GM18520 (cell line): ENCODE results near the gene ZNF70.

Experiments used
- ATAC-seq: cut with Tn5 transposase; IDR thresholded peaks from one replicate; pipeline ENCODE4 v1.9.1; 2021; ENCODE audit not compliant: unreplicated experiment

ZNF70 gene

GRCh38 chr22:23779731-23780130 is 28.8 kb upstream of the ZNF70 start:
- ATAC-seq, result no peak

DNA sequence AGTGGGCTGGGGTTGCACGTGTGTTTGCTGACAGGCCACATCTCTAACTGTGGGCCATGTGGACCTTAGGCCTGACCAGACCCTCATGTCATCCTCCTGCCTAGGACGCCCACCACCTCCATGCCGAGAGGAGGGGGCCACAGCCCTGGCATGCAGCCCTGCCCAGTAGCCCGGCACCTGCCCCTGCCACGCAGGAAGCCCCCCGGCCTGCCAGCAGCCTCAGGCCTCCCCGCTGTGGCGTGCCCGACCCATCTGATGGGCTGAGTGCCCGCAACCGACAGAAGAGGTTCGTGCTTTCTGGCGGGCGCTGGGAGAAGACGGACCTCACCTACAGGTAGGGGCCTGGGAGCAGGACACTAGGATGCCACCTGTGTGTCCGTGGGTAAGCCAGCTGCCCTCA is 28.2 kb upstream of the ZNF70 start:
- ATAC-seq, result no peak

GRCh38 chr22:23778577-23778900 is 27.6 kb upstream of the ZNF70 start:
- no peak for ATAC-seq

DNA sequence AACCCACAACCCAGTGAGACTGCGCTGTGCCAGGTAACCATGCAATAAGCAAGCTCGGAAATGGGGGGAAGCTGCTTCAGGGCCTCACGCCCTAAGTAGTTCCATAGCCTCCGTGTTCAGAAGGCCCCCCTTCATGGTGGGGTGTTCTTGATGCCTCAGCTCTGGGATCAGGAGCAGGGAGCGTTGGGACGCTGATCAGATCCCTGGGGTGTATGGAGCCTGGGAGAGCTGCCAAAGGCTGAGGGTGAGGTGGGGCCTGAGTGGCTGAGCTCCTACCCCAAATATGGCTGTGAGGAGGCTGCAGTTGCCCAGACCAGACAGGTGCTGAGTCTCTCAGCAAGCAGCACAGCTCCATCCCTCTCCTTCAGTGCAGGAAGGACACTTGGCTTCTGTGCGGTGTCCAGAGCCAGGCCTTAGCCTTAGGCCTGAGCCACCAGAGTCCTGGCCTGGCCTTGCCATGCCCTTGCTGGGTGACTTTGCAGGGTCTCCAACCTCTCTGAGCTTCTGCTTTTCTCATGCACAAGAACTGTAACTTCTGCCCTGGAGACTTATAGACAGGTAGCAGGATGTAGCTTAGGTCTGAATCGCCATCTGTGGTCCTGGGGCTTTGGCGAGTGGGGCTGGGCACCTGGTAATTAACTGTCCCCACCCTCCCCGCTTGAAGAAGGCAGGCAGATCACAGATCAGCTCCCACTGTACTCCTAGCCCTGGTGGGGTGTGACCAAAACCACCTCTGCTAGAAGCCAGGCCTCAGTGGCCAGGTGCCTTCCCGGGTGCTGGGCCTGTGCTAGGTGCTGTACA is 27.1 kb upstream of the ZNF70 start:
- ATAC-seq, result no peak

- no peak for ATAC-seq
Observed at GRCh38 chr22:23775779-23776375, 25.0 kb upstream of the ZNF70 start.

GRCh38 chr22:23774922-23775436 is 24.1 kb upstream of the ZNF70 start:
- no peak for ATAC-seq

GRCh38 chr22:23774114-23774921 is 23.4 kb upstream of the ZNF70 start:
- ATAC-seq, result no peak

GRCh38 chr22:23773483-23774113 is 22.7 kb upstream of the ZNF70 start:
- ATAC-seq, result no peak

DNA sequence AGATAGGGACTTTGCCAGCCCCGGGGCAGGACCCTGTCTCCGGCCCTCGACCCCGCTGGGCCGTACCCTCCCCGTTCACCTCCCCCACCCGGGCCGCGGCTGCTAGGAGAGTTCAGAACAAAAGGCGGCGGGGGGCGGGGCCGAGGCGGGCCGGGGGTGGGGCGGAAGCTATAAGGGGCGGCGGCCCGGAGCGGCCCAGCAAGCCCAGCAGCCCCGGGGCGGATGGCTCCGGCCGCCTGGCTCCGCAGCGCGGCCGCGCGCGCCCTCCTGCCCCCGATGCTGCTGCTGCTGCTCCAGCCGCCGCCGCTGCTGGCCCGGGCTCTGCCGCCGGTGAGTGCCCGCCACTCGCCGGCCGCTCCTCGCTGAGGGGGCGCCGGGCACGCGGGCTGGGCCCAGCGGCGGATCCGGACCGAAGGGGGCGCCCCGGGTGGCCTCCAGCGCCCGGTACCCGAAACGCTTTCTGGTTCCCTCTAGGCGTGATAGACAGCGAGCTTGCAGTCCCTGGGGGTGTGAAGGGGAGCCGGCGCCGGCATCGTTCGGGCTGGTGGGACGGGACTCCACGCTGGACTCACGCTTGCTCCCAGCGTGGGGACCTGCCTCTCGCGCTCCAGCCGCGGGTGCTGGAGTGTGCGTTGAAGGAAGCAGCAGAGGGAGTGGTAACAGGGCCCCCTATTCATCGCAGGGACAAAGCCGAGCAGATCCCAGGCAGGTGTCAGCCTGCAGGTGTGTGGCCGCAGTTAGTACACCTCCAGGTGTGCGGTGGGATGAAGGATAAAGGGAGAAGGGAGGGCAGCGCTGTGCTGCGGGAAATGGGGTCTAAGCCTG is 21.9 kb upstream of the ZNF70 start, which contains the start of gene MMP11:
TSS of gene MMP11 (plus strand) at position 201 of the 825 bp plus-strand sequence. CDS start at position 223, 22 bp downstream.
- ATAC-seq, result no peak

- no peak for ATAC-seq
Observed at GRCh38 chr22:23772315-23772648, 21.4 kb upstream of the ZNF70 start.

- no peak for ATAC-seq
Observed at GRCh38 chr22:23769321-23769965, 18.5 kb upstream of the ZNF70 start.

GRCh38 chr22:23767673-23768548 is 17.0 kb upstream of the ZNF70 start, which contains the start of gene CHCHD10:
Gene CHCHD10 (minus strand): TSS chr22:23767972. CDS start chr22:23767874, 98 bp downstream.
- ATAC-seq, result no peak

DNA sequence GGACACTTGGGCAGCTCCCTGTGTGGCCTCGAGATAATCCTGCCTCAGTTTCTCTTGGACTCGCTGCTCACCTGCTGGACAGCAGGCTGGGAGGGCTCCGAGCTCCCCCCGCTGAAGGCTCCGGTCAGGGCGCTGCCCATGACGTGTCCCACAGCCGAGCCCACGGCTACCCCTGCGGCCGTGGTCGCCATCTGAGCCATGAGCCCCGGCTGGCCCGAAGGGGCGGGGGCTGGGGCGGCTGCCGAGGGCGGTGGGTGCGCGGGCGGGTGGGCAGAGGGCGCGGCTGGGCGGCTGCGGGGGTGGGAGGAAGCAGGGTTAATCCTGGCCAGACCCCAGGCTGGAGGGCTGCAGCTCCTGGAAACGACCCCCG is 16.4 kb upstream of the ZNF70 start:
- no peak for ATAC-seq

DNA sequence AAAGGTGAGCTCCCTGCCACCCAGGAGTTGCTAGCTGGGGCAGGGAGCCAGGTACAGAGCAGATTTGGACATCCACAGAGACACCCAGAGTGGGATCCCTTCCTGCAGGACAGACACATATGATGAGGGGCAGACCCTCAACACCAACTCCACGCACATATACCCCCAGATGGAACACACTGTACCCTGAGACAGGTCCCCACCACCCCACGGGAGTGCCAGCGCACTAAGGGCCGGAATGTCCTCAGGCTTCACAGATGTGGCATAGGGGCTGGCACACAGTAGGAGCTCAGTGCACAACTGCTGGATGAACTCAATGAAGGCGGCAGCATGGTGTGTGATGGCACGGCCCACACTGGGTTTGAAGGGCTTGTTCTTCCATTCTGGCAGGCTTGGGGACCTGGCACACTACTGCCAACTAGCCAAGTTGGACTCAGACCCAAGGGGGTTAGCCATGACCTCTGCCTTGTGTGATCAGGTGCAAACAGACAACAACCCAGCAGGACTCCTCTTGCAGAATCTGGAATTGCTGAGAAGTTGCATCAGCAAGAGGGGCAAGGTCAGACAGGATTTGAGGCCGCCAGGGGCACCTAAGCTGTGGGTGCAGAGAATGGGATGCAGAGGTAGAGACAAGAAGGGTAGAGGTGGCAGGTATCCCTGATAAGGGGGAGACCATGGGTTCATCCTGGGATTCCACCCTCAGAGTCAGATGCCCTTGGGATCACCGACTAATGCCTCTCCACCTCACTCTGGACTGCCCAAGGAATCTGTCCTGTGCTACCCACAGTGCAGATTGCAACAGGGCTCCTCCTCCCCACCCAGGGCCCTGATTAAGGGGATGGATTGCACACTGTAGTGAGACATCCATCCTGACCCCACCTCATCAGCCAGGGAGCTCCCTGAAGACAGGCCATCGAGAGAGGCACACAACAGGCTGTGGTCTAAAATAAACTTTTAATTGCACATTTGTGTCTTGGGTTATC is 14.3 kb upstream of the ZNF70 start:
- no peak for ATAC-seq

GRCh38 chr22:23763954-23764353 is 13.0 kb upstream of the ZNF70 start:
- ATAC-seq, result no peak

DNA sequence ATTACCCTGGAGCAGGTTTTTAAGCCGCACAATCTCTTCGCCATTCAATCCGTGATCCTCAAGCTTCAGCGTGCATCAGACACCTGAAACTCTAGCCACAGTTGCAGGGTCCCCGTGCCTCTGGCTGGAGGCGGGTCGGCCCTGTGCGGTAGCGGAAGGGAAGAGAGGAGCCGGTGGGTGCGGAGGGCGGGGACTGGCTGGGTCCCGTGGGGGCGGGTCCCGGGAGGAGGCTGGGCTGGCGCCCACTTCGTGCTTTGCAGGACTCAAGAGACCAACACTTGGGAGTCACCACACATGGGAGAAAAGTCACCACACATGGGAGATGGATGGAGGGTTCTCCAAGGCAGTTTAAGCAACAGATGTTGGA is 12.7 kb upstream of the ZNF70 start:
- no peak for ATAC-seq

GRCh38 chr22:23762842-23763578 is 12.1 kb upstream of the ZNF70 start, which contains the start of gene C22orf15:
Gene C22orf15 (plus strand): TSS chr22:23762990. CDS start chr22:23763307, 317 bp downstream.
- no peak for ATAC-seq
